ENCODE results near the gene GNPDA1. TPM values are rescaled to one million over a fixed set of nuclear protein-coding genes. Genes with fewer than 3 reads are reported as not detected.
A peak's percentile ranks its signal among the peaks of the same experiment; 100 is the strongest.

Gene GNPDA1
- total RNA-seq = 10 to 100 TPM; 14.0 to 29.7 (median 16.3) TPM

GRCh38 chr5:142012792-142013388 is at the start of gene GNPDA1:
Gene GNPDA1 (minus strand): TSS chr5:142013027. CDS start chr5:142012035, 992 bp downstream.
- TF ChIP-seq CTCF (IDR thresholded peaks at IDR 0.05) (peak in 4 of 5 experiments; percentile 28 to 76 (median 52)), POLR2A (IDR thresholded peaks at IDR 0.05) (peak; percentile 76 to 91), EP300 (IDR thresholded peaks at IDR 0.05) (peak in 1 of 2 donors; percentile 74)
- peak; percentile 66 to 75 for DNase-seq (ENCODE audit: low spot score in 2 of 2)
- H3K4me3 ChIP-seq = peak within 1 kb of the TSS; percentile 63 to 88 (median 76)
- peaks cover 0 to 38% (median 11%) of the 10 kb centered on the region in 4 donors for H3K4me1 ChIP-seq
- H3K27me3 ChIP-seq = no peaks in the 10 kb centered on the region
- H3K9me3 ChIP-seq = no peaks in the 10 kb centered on the region
- H3K27ac ChIP-seq = peak within 1 kb of the TSS; percentile 92 to 98 (median 95)
- H3K36me3 ChIP-seq = peaks cover 0 to 35% (median 0%) of the 10 kb centered on the region in 3 donors
- 0 to 1% methylated on average over 26 to 46 of the region's 58 CpGs for WGBS, 2 donors

GRCh38 chr5:142059304-142059940 is 46.6 kb upstream of the GNPDA1 start:
- H3K4me3 ChIP-seq = no peak overlapping the region
- TF ChIP-seq POLR2A (IDR thresholded peaks at IDR 0.05) (no peak), EP300 (IDR thresholded peaks at IDR 0.05) (no peak), CTCF (IDR thresholded peaks at IDR 0.05) (no peak)
- peak overlapping the region in 2 of 4 donors; percentile 34 to 64 for H3K27ac ChIP-seq
- whole genome bisulfite sequencing, 2 donors = 79 to 83% methylated on average over 1 of the region's 1 CpG
- H3K4me1 ChIP-seq = peaks cover 0 to 62% (median 20%) of the 10 kb centered on the region in 4 donors
- no peaks in the 10 kb centered on the region for H3K36me3 ChIP-seq
- no peaks in the 10 kb centered on the region for H3K27me3 ChIP-seq
- H3K9me3 ChIP-seq = no peaks in the 10 kb centered on the region
- DNase-seq (ENCODE audit: low spot score in 2 of 2) = peak in 1 of 2 donors; percentile 10

DNA sequence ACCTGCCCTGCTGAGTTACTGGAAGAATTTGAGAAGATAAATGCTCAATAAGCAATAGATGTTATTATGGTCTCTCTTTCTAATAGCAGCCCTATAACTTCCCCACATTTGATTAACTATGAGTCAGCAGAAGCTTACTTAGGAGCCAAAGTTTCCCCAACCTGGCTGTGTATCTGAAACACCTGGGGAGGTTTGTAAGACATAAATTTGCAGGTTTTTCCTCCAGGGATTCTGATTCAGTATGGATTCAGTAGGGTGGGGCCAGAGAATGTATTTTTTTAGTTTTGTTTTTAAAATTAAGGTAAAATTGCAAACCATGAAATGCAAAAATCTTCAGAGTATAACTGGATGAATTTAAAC is 44.9 kb upstream of the GNPDA1 start:
- TF ChIP-seq POLR2A (IDR thresholded peaks at IDR 0.05) (no peak), EP300 (IDR thresholded peaks at IDR 0.05) (no peak), CTCF (IDR thresholded peaks at IDR 0.05) (no peak)
- Histone ChIP-seq H3K27ac (peak overlapping the region in 2 of 4 donors; percentile 34 to 64), H3K36me3 (no peaks in the 10 kb centered on the region), H3K27me3 (no peaks in the 10 kb centered on the region), H3K4me3 (no peak overlapping the region), H3K4me1 (peaks cover 0 to 60% (median 17%) of the 10 kb centered on the region in 4 donors), H3K9me3 (no peaks in the 10 kb centered on the region)
- no peak for DNase-seq (ENCODE audit: low spot score in 2 of 2)

GRCh38 chr5:142056816-142057696 is 44.2 kb upstream of the GNPDA1 start:
- WGBS, 2 donors = 32 to 36% methylated on average over 5 of the region's 5 CpGs
- no peak for TF ChIP-seq CTCF (IDR thresholded peaks at IDR 0.05)
- no peak for TF ChIP-seq EP300 (IDR thresholded peaks at IDR 0.05)
- no peak for TF ChIP-seq POLR2A (IDR thresholded peaks at IDR 0.05)
- no peak for DNase-seq (ENCODE audit: low spot score in 2 of 2)

More at GRCh38 chr5:142056816-142057696, 44.2 kb upstream of the GNPDA1 start:
- Histone ChIP-seq H3K4me1 (peaks cover 0 to 55% (median 17%) of the 10 kb centered on the region in 4 donors), H3K27ac (peak overlapping the region in 2 of 4 donors; percentile 34 to 64), H3K27me3 (no peaks in the 10 kb centered on the region), H3K9me3 (no peaks in the 10 kb centered on the region), H3K36me3 (no peaks in the 10 kb centered on the region), H3K4me3 (no peak overlapping the region)
